WTC11 (cell line): Measurements from ENCODE around the gene SLC22A31. TPM values are rescaled to one million over a fixed set of nuclear protein-coding genes. Genes with fewer than 3 reads are reported as not detected.

Experiments used
- ATAC-seq: fragments of 200-7000 bp; cut with Tn5 transposase; 2 replicates; pipeline ENCODE4 v1.10.0; 2021; ENCODE audit warnings: mild to moderate bottlenecking, moderate library complexity
- CTCF ChIA-PET: fragments of 300-600 bp; sonication (Branson Sonifier 250); formaldehyde crosslinking; loops from one replicate; lab custom pipeline; 2021; ENCODE audit warnings: antibody characterized with exemption; lab: Charles Lee
- POLR2A ChIA-PET: fragments of 350-600 bp; sonication (Branson Sonifier 250); formaldehyde crosslinking; loops from one replicate; lab custom pipeline; 2021; ENCODE audit warnings: antibody characterized with exemption; lab: Charles Lee
- DNase-seq: peaks from one replicate; pipeline ENCODE4 v3.0.0; 2021; ENCODE audit warnings: low spot score
- H3K27ac Mint-ChIP-seq: 2 replicates; pipeline ENCODE4 v1.8.0; 2021; ENCODE audit warnings: mixed read lengths
- H3K27me3 Mint-ChIP-seq: 2 replicates; pipeline ENCODE4 v1.8.0; 2021; ENCODE audit warnings: low read depth, mild to moderate bottlenecking, moderate library complexity, mixed read lengths
- H3K36me3 Mint-ChIP-seq: 2 replicates; pipeline ENCODE4 v1.8.0; 2021; ENCODE audit warnings: mixed read lengths
- H3K4me1 Mint-ChIP-seq: 2 replicates; pipeline ENCODE4 v1.8.0; 2022; ENCODE audit warnings: mixed read lengths
- H3K4me3 Mint-ChIP-seq: 2 replicates; pipeline ENCODE4 v1.8.0; 2021; ENCODE audit warnings: mild to moderate bottlenecking, moderate library complexity, mixed read lengths
- H3K9me3 Mint-ChIP-seq: 2 replicates; pipeline ENCODE4 v1.8.0; 2021; ENCODE audit warnings: mixed read lengths
- ARID4B ChIP-seq: sonication (generic); formaldehyde crosslinking; IDR thresholded peaks from 2 replicates; pipeline ENCODE4 v1.8.0; 2023; ENCODE audit warnings: missing genetic modification reagents, mild to moderate bottlenecking, borderline replicate concordance
- ATF2 ChIP-seq: sonication (generic); formaldehyde crosslinking; IDR thresholded peaks from 2 replicates; pipeline ENCODE4 v1.8.1; 2022; ENCODE audit warnings: low read depth, missing genetic modification reagents, borderline replicate concordance
- CBFB ChIP-seq: sonication (generic); formaldehyde crosslinking; IDR thresholded peaks from 2 replicates; pipeline ENCODE4 v1.8.1; 2022; ENCODE audit warnings: mild to moderate bottlenecking, low read depth, missing genetic modification reagents
- CTCF ChIP-seq: fragments of 200-600 bp; IDR thresholded peaks from 2 replicates; pipeline ENCODE4 v1.8.0; 2022; ENCODE audit warnings: antibody characterized with exemption
- E2F1 ChIP-seq: sonication (generic); formaldehyde crosslinking; IDR thresholded peaks from 2 replicates; pipeline ENCODE4 v1.8.0; 2022; ENCODE audit warnings: mild to moderate bottlenecking, missing genetic modification reagents
- EMX1 ChIP-seq: fragments of 250-450 bp; sonication (Bioruptor Pico); IDR thresholded peaks from 2 replicates; pipeline ENCODE4 v1.8.0; 2021; ENCODE audit warnings: mild to moderate bottlenecking
- ERG ChIP-seq: fragments of 250-450 bp; sonication (Bioruptor Pico); IDR thresholded peaks from 2 replicates; pipeline ENCODE4 v1.8.0; 2021; ENCODE audit warnings: mild to moderate bottlenecking
- ETV6 ChIP-seq: sonication (generic); formaldehyde crosslinking; IDR thresholded peaks from 2 replicates; pipeline ENCODE4 v1.8.1; 2022; ENCODE audit warnings: mild to moderate bottlenecking, missing genetic modification reagents
- GRHL2 ChIP-seq: fragments of 250-450 bp; sonication (Bioruptor Pico); IDR thresholded peaks from 2 replicates; pipeline ENCODE4 v1.8.0; 2022; ENCODE audit warnings: mild to moderate bottlenecking, moderate library complexity; ENCODE audit not compliant: insufficient replicate concordance, severe bottlenecking
- HMGA2 ChIP-seq: fragments of 250-450 bp; sonication (Bioruptor Pico); IDR thresholded peaks from 2 replicates; pipeline ENCODE4 v1.4.0; 2021; ENCODE audit warnings: mild to moderate bottlenecking, moderate library complexity
- IRF2 ChIP-seq: sonication (generic); formaldehyde crosslinking; IDR thresholded peaks from 2 replicates; pipeline ENCODE4 v1.8.0; 2022; ENCODE audit warnings: low read depth, missing genetic modification reagents, borderline replicate concordance
- NFE2L1 ChIP-seq: sonication (generic); formaldehyde crosslinking; IDR thresholded peaks from 2 replicates; pipeline ENCODE4 v1.8.1; 2023; ENCODE audit warnings: missing genetic modification reagents
- NFYB ChIP-seq: sonication (generic); formaldehyde crosslinking; conservative IDR thresholded peaks from 2 replicates; pipeline ENCODE4 v1.8.0; 2022; ENCODE audit warnings: low read depth, missing genetic modification reagents
- NR1H2 ChIP-seq: sonication (generic); formaldehyde crosslinking; IDR thresholded peaks from 2 replicates; pipeline ENCODE4 v1.9.0; 2021; ENCODE audit warnings: mild to moderate bottlenecking, moderate library complexity, missing genetic modification reagents
- NR2C2 ChIP-seq: sonication (generic); formaldehyde crosslinking; IDR thresholded peaks from 2 replicates; pipeline ENCODE4 v1.8.0; 2022; ENCODE audit warnings: mild to moderate bottlenecking, missing genetic modification reagents
- PREB ChIP-seq: sonication (generic); formaldehyde crosslinking; IDR thresholded peaks from 2 replicates; pipeline ENCODE4 v1.8.1; 2022; ENCODE audit warnings: mild to moderate bottlenecking, missing genetic modification reagents, moderate library complexity, borderline replicate concordance
- RELA ChIP-seq: sonication (generic); formaldehyde crosslinking; IDR thresholded peaks from 2 replicates; pipeline ENCODE4 v1.8.1; 2022; ENCODE audit warnings: missing genetic modification reagents, mild to moderate bottlenecking, borderline replicate concordance
- SP1 ChIP-seq: sonication (generic); formaldehyde crosslinking; conservative IDR thresholded peaks from 2 replicates; pipeline ENCODE4 v1.8.1; 2022; ENCODE audit warnings: missing genetic modification reagents
- ZNF219 ChIP-seq: sonication (generic); formaldehyde crosslinking; IDR thresholded peaks from 2 replicates; pipeline ENCODE4 v1.8.0; 2023; ENCODE audit warnings: missing genetic modification reagents, mild to moderate bottlenecking, borderline replicate concordance
- ZNF232 ChIP-seq: sonication (generic); formaldehyde crosslinking; IDR thresholded peaks from 2 replicates; pipeline ENCODE4 v1.8.0; 2022; ENCODE audit warnings: mild to moderate bottlenecking, missing genetic modification reagents
- ZNF396 ChIP-seq: fragments of 250-450 bp; sonication (Bioruptor Pico); IDR thresholded peaks from 2 replicates; pipeline ENCODE4 v1.8.0; 2021; ENCODE audit warnings: mild to moderate bottlenecking, moderate library complexity, borderline replicate concordance
- ZNF416 ChIP-seq: fragments of 250-450 bp; sonication (Bioruptor Pico); IDR thresholded peaks from 2 replicates; pipeline ENCODE4 v1.9.0; 2021; ENCODE audit warnings: mild to moderate bottlenecking, inconsistent platforms
- ZNF671 ChIP-seq: fragments of 250-450 bp; sonication (Bioruptor Pico); IDR thresholded peaks from 2 replicates; pipeline ENCODE4 v1.8.0; 2021; ENCODE audit warnings: mild to moderate bottlenecking
- total RNA-seq: library from RNA; stranded (reverse); gene quantifications from 3 replicates; pipeline ENCODE4 v1.2.3, GENCODE V29; 2021

Gene SLC22A31
- total RNA-seq, 1 experiment from 2014 or later: 12.1 TPM

- CTCF ChIA-PET: no interaction called here
- no peaks in the 10 kb centered on the region for H3K27me3 Mint-ChIP-seq
- peaks cover 24% of the 10 kb centered on the region for H3K36me3 Mint-ChIP-seq
- TF ChIP-seq ATF2 (CRISPR knock-in tag) (no peak), ZNF232 (CRISPR knock-in tag) (no peak), IRF2 (no peak), EMX1 (CRISPR knock-in tag) (no peak), NFYB (CRISPR knock-in tag) (no peak), CBFB (CRISPR knock-in tag) (no peak), NR2C2 (CRISPR knock-in tag) (no peak), ERG (no peak), NR1H2 (CRISPR knock-in tag) (no peak), ZNF671 (CRISPR knock-in tag) (no peak), ZNF219 (no peak), ETV6 (CRISPR knock-in tag) (no peak), PREB (no peak)
- TF ChIP-seq, all 79 proteins: peak for 0
- Mint-ChIP-seq H3K9me3 (no peaks in the 10 kb centered on the region), H3K27ac (0 out of 2 replicates have a peak overlapping the region, but pooled peaks have one; percentile 29), H3K4me3 (peak overlapping the region; percentile 87), H3K4me1 (peaks cover 11% of the 10 kb centered on the region)
- no peak for DNase-seq
- ATAC-seq: no peak
- POLR2A ChIA-PET: interaction anchor here (0.6 kb wide), 1 partner anchor 279 kb away, joined by 3 read pairs; no protein-coding TSS in a partner anchor
Observed at GRCh38 chr16:89219365-89219764, 19.0 kb upstream of the SLC22A31 start.

GRCh38 chr16:89217388-89218191 lies 17.3 kb upstream of the SLC22A31 start, which contains the start of gene ZNF778:
ZNF778 (plus strand) TSS chr16:89217703; CDS start chr16:89221128, 3,425 bp downstream.
- Mint-ChIP-seq H3K4me3 (peak within 1 kb of the TSS; percentile 87), H3K9me3 (no peaks in the 10 kb centered on the region), H3K27me3 (no peaks in the 10 kb centered on the region), H3K27ac (peak within 1 kb of the TSS; percentile 91), H3K36me3 (peaks cover 12% of the 10 kb centered on the region), H3K4me1 (peaks cover 11% of the 10 kb centered on the region)
- CTCF ChIA-PET: interaction anchor here (0.7 to 2.5 kb wide), 9 partner anchors 19 to 480 kb away, joined by 3 to 13 read pairs (median 5); partner anchors contain the start of genes CDH15 and SPG7
- POLR2A ChIA-PET: interaction anchor here (1.0 kb wide), 1 partner anchor 17 kb away, joined by 3 read pairs; the partner anchor contains the start of gene SLC22A31
- DNase-seq (peak; percentile 71), ATAC-seq (peak; percentile 78)
- TF ChIP-seq CTCF (no peak), HMGA2 (CRISPR knock-in tag) (no peak), RELA (CRISPR knock-in tag) (peak; percentile 89; the same call in 1 of the 2 replicates), NFE2L1 (CRISPR knock-in tag) (0 out of 2 replicates have a peak, but pooled peaks have one; percentile 28), SP1 (CRISPR knock-in tag) (peak; percentile 92), ZNF396 (CRISPR knock-in tag) (no peak), ZNF416 (CRISPR knock-in tag) (no peak), GRHL2 (CRISPR knock-in tag) (no peak), IRF2 (no peak), E2F1 (0 out of 2 replicates have a peak, but pooled peaks have one; percentile 51), ARID4B (peak; percentile 64; the same call in 1 of the 2 replicates)
